Activated effector memory CD4-positive, alpha-beta T cell treated with anti-CD3 and anti-CD28 coated beads, Interleukin-2, amount 50 U/mL, for 16 hours (primary cell): ENCODE data around the gene ADAM19.

Experiments
- DNase-seq: peaks from one replicate; pipeline ENCODE4 v3.0.0-alpha.2; 2020

The ADAM19 gene

GRCh38 chr5:157511651-157512644, 63.6 kb downstream of the ADAM19 start:
- peak; percentile 80 for DNase-seq

- no peak for DNase-seq
Observed at GRCh38 chr5:157510682-157511081, 64.9 kb downstream of the ADAM19 start.

GRCh38 chr5:157509587-157509986, 66.0 kb downstream of the ADAM19 start:
- DNase-seq: no peak

GRCh38 chr5:157509093-157509492, 66.5 kb downstream of the ADAM19 start:
- no peak for DNase-seq

- no peak for DNase-seq
Observed at GRCh38 chr5:157506981-157507780, 68.4 kb downstream of the ADAM19 start.

GRCh38 chr5:157506066-157506590, 69.4 kb downstream of the ADAM19 start:
- DNase-seq: no peak

- DNase-seq: no peak
Observed at GRCh38 chr5:157505496-157505895, 70.1 kb downstream of the ADAM19 start.

- no peak for DNase-seq
Observed at GRCh38 chr5:157504053-157504452, 71.5 kb downstream of the ADAM19 start.

GRCh38 chr5:157502143-157502647, 73.4 kb downstream of the ADAM19 start:
- DNase-seq: no peak

- DNase-seq: no peak
Observed at GRCh38 chr5:157497875-157498611, 77.5 kb downstream of the ADAM19 start.

- no peak for DNase-seq
Observed at GRCh38 chr5:157496864-157497263, 78.7 kb downstream of the ADAM19 start.

- no peak for DNase-seq
Observed at GRCh38 chr5:157494178-157494832, 81.3 kb downstream of the ADAM19 start.

- DNase-seq: no peak
Observed at GRCh38 chr5:157492886-157493285, 82.7 kb downstream of the ADAM19 start.

GRCh38 chr5:157491471-157491995, 84.0 kb downstream of the ADAM19 start:
- DNase-seq: no peak

- DNase-seq: no peak
Observed at GRCh38 chr5:157487358-157487757, 88.2 kb downstream of the ADAM19 start.

- DNase-seq: no peak
Observed at GRCh38 chr5:157486861-157487260, 88.7 kb downstream of the ADAM19 start.

- no peak for DNase-seq
Observed at GRCh38 chr5:157486221-157486681, 89.3 kb downstream of the ADAM19 start.

- no peak for DNase-seq
Observed at GRCh38 chr5:157485811-157486210, 89.8 kb downstream of the ADAM19 start.

- no peak for DNase-seq
Observed at GRCh38 chr5:157485340-157485739, 90.2 kb downstream of the ADAM19 start.

- DNase-seq: peak; percentile 42
Observed at GRCh38 chr5:157484768-157485167, 90.8 kb downstream of the ADAM19 start.

- peak; percentile 5 for DNase-seq
Observed at GRCh38 chr5:157482702-157483101, 92.9 kb downstream of the ADAM19 start.

- peak; percentile 50 for DNase-seq
Observed at GRCh38 chr5:157481666-157482065, 93.9 kb downstream of the ADAM19 start.
